GM12878 (cell line): ENCODE measurements around the gene PLEKHG2.

Experiments used
- MTA3 ChIP-seq: IDR thresholded peaks from 2 replicates; pipeline ENCODE4 v1.6.1; 2012; ENCODE audit warnings: low read length, inconsistent platforms, borderline replicate concordance
- RB1 ChIP-seq: fragments of 450-650 bp; formaldehyde crosslinking; IDR thresholded peaks from 2 replicates; pipeline ENCODE4 v1.6.1; 2017; ENCODE audit warnings: mild to moderate bottlenecking, borderline replicate concordance
- RUNX3 ChIP-seq: IDR thresholded peaks from 2 replicates; pipeline ENCODE4 v1.6.1; 2012; ENCODE audit warnings: low read length, inconsistent platforms
- TF ChIP-seq, protein P1 (sequence below), 3 experiments: IDR thresholded peaks in 2 of 3; conservative IDR thresholded peaks in 1 of 3; 2 replicates each; pipeline ENCODE4 v1.5.1; 2011; ENCODE audit warnings: low read depth in 3 of 3, low read length in 3 of 3, mild to moderate bottlenecking in 3 of 3, control low read depth in 2 of 3, moderate library complexity in 2 of 3, inconsistent platforms in 1 of 3, mixed read lengths in 1 of 3; ENCODE audit not compliant: control insufficient read depth in 2 of 3, insufficient read depth in 1 of 3; ENCODE audit errors: extremely low read depth in 1 of 3

DNA sequence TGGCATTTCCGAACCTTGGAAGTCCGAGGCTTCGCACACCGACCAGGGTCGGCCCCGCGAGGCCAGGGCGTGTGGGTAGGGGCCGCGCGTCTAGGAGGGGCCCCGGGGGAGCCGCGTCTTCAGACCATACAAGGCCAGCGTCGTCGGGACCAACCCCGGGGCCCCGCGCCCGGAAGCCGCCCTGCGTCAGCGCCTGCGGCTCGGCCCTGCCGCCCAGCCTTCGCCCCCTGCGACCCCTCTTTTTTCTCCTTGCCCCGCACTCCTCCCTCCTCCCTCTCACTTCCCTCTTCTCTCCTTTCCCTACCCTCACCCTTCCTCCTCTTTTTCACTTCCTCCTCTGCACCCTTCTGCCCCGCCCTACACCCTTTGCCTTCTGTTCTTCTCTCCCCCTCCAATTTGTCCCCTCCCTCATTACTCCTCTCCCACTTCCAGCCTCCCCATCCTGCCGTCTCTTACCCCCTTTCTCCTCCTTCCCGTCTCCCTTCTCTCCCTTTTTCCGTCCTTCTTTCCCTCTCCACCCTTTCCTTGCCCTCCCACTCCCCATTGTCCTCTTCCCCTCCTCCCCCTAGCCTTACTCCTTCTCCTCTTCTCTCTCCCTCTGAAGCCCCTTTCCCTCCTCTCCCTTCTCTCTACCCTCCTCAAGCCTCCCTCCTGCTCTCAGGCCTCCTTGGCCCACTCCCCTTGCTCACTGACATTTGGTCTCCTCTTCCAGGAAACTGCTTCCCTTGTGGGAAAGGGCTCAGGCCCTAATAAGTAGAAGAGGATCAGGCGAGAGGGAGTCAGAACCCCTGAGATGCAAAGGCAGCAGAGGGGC, 2.2 kb upstream of the PLEKHG2 start:
- no peak for TF ChIP-seq MTA3
- TF ChIP-seq RB1 = no peak; the same call in 1 of the 2 replicates
- TF ChIP-seq, protein P1, sequence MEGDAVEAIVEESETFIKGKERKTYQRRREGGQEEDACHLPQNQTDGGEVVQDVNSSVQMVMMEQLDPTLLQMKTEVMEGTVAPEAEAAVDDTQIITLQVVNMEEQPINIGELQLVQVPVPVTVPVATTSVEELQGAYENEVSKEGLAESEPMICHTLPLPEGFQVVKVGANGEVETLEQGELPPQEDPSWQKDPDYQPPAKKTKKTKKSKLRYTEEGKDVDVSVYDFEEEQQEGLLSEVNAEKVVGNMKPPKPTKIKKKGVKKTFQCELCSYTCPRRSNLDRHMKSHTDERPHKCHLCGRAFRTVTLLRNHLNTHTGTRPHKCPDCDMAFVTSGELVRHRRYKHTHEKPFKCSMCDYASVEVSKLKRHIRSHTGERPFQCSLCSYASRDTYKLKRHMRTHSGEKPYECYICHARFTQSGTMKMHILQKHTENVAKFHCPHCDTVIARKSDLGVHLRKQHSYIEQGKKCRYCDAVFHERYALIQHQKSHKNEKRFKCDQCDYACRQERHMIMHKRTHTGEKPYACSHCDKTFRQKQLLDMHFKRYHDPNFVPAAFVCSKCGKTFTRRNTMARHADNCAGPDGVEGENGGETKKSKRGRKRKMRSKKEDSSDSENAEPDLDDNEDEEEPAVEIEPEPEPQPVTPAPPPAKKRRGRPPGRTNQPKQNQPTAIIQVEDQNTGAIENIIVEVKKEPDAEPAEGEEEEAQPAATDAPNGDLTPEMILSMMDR (IDR thresholded peaks at IDR 0.05 in 2 of 3, conservative IDR thresholded peaks at IDR 0.05 in 1 of 3; ENCODE audit: control insufficient read depth in 2 of 3, extremely low read depth in 1 of 3, insufficient read depth in 1 of 3, low read depth in 3 of 3, low read length in 3 of 3) = no peak
- no peak for TF ChIP-seq RUNX3
